Transverse colon (tissue), 3 donors: ENCODE measurements around the gene OR2D3.

Experiments
- POLR2A ChIP-seq: fragments of 450-650 bp; IDR thresholded peaks from one replicate; pipeline ENCODE4 v1.6.1; 2016; ENCODE audit warnings: antibody characterized with exemption, mild to moderate bottlenecking, moderate library complexity
- TF ChIP-seq, protein P1 (sequence below), 5 experiments: fragments of 200-600 bp in 3 of 5; fragments of 450-650 bp in 2 of 5; sonication (generic) in 3 of 5; IDR thresholded peaks; 1 replicate in 2 of 5; 2 replicates in 3 of 5; pipeline ENCODE4 v1.5.1; 2016 to 2017; ENCODE audit warnings: antibody characterized with exemption in 5 of 5, inconsistent platforms in 3 of 5, mild to moderate bottlenecking in 2 of 5, moderate library complexity in 1 of 5

DNA sequence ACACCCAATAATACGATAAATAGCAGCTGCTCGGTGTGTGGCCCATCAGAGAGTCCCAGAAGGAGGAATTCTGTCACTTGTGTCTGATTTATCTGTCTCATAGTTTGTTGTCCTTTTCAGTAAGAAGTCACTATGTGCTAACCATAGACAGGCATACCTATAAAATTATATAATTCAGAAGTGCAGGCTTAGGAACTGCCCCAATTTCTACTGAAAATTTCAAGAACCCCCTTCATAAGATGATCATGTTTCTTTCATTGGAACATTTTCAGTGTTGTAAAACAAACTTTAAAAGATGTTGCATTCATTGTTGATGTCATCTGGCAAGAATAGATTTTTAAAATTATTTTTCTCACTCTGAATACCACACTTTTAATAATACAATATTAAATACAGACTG is 28.4 kb upstream of the OR2D3 start, which contains the start of gene OR2D2:
- no peak for TF ChIP-seq POLR2A
- TF ChIP-seq, protein P1, sequence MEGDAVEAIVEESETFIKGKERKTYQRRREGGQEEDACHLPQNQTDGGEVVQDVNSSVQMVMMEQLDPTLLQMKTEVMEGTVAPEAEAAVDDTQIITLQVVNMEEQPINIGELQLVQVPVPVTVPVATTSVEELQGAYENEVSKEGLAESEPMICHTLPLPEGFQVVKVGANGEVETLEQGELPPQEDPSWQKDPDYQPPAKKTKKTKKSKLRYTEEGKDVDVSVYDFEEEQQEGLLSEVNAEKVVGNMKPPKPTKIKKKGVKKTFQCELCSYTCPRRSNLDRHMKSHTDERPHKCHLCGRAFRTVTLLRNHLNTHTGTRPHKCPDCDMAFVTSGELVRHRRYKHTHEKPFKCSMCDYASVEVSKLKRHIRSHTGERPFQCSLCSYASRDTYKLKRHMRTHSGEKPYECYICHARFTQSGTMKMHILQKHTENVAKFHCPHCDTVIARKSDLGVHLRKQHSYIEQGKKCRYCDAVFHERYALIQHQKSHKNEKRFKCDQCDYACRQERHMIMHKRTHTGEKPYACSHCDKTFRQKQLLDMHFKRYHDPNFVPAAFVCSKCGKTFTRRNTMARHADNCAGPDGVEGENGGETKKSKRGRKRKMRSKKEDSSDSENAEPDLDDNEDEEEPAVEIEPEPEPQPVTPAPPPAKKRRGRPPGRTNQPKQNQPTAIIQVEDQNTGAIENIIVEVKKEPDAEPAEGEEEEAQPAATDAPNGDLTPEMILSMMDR (IDR thresholded peaks at IDR 0.05), result no peak
